Stimulated activated naive B cell treated with anti-CD40 and anti-IgM and Interleukin-4, amounts not matched to agents 10 μg/mL and 1 μg/mL and 100 μg/mL, for 72 hours (primary cell): ENCODE results near the gene SPRYD7.
"Not testable (repeated sequence)": the region's sequence is repeated elsewhere in the genome, so short reads cannot be mapped to it uniquely, and the experiment has no call there.

Experiments used
- ATAC-seq, 2 donors: fragments of 150-1000 bp; cut with Tn5 transposase; replicated peaks; 2 replicates each; pipeline ENCODE4 v1.10.0; 2021; ENCODE audit warnings: moderate library complexity in 1 of 2
- DNase-seq: peaks from one replicate; pipeline ENCODE4 v3.0.0; 2021
- H3K27ac Mint-ChIP-seq: one replicate; pipeline ENCODE4 v1.8.0; 2022; ENCODE audit warnings: mild to moderate bottlenecking, mixed read lengths
- H3K27me3 Mint-ChIP-seq, 2 donors: one replicate each; pipeline ENCODE4 v1.8.0; 2022; ENCODE audit warnings: mixed read lengths in 2 of 2
- H3K36me3 Mint-ChIP-seq, 2 donors: one replicate each; pipeline ENCODE4 v1.8.0; 2022; ENCODE audit warnings: mixed read lengths in 2 of 2, mild to moderate bottlenecking in 1 of 2
- H3K4me1 Mint-ChIP-seq, 2 donors: one replicate each; pipeline ENCODE4 v1.8.0; 2022; ENCODE audit warnings: mixed read lengths in 2 of 2, mild to moderate bottlenecking in 1 of 2
- H3K4me3 Mint-ChIP-seq, 2 donors: one replicate each; pipeline ENCODE4 v1.8.0; 2022; ENCODE audit warnings: mild to moderate bottlenecking in 2 of 2, mixed read lengths in 2 of 2, moderate library complexity in 1 of 2
- H3K9me3 Mint-ChIP-seq, 2 donors: one replicate each; pipeline ENCODE4 v1.8.0; 2022; ENCODE audit warnings: mixed read lengths in 2 of 2, mild to moderate bottlenecking in 1 of 2

Gene SPRYD7

DNA sequence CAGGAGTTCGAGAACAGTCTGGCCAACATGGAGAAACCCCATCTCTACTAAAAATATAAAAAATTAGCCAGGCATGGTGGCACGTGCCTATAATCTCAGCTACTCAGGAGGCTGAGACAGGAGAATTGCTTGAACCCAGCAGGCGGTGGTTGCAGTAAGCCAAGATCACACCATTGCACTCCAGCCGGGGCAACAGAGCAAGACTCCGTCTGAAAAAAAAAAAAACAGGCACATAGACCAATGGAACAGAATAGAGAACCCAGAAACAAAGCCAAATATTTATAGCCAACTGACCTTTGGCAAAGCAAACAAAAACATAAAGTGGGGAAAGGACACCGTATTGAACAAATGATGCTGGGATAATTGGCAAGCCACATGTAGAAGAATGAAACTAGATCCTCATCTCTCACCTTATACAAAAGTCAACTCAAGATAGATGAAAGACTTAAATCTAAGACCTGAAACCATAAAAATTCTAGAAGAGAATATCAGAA is 12.7 kb upstream of the SPRYD7 start:
- not testable (repeated sequence) for H3K9me3 Mint-ChIP-seq

DNA sequence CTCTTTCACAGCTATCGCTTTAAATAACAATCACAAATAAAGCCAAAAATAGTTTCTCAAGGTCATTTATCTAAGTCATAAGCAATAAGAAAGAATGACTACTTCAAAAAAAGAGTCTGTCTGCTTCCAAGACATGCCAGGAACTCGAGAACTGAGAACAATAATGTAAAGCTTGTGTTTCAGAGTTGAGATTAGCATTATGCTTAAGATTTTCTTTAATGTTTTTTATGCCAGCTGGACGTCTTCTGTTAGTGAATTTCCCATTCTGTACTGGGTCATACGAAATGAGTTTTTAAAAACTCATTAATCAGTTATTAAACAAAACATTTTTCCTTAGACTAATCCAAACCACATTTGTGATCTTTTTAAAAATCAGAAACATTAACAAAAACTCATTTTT is 3.2 kb upstream of the SPRYD7 start:
- Mint-ChIP-seq H3K36me3 (peaks cover 0 to 3% of the 10 kb centered on the region in 2 donors), H3K27me3 (no peaks in the 10 kb centered on the region), H3K9me3 (no peaks in the 10 kb centered on the region), H3K4me3 (no peak overlapping the region), H3K27ac (no peak overlapping the region), H3K4me1 (peaks cover 11 to 18% of the 10 kb centered on the region in 2 donors)
- DNase-seq (no peak), ATAC-seq (no peak)

More for the DNA sequence above, 12.7 kb upstream of the SPRYD7 start:
- DNase-seq, H3K4me1 Mint-ChIP-seq, ATAC-seq, H3K27ac Mint-ChIP-seq, H3K36me3 Mint-ChIP-seq, H3K4me3 Mint-ChIP-seq, H3K27me3 Mint-ChIP-seq: not testable (repeated sequence)

DNA sequence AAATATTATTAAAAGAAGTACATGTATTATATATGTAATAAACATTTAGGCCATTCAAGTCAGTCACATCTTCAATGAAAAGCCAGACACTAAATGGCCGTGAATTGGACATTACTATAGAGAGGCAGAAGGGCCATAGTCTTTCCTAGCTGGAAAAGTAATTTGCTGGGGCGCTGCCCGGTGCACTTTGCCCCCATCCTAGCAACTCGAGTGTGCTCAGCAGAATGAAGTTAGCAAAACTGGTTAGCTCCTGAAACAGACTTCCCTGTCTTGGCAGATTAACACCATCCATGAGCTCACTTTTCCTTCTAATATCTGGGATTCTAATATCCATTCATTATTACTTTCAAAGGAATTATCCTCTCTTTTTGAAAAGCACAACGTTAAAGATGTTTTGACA is 2.8 kb upstream of the SPRYD7 start:
- ATAC-seq (no peak), DNase-seq (no peak)
- Mint-ChIP-seq H3K27me3 (no peaks in the 10 kb centered on the region), H3K27ac (no peak overlapping the region), H3K36me3 (peaks cover 0 to 3% of the 10 kb centered on the region in 2 donors), H3K4me1 (peaks cover 11 to 18% of the 10 kb centered on the region in 2 donors), H3K9me3 (no peaks in the 10 kb centered on the region), H3K4me3 (no peak overlapping the region)

DNA sequence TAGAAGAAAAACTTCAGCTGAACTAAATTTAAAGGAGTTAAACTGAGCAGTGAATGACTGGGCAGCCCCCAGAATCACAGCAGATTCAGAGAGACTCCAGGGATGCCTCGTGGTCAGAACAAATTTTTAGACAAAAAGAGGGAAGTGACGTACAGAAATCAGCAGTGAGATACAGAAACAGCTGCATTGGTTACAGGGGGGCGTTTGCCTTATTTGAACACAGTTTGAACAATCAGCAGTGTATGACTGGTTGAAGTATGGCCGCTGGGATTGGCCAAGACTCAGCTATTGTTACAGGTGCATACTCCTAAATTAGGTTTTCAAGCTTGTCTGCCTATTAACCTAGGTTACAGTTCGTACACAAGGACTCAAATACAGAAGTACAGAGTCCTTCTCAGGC is 2.2 kb upstream of the SPRYD7 start:
- Mint-ChIP-seq H3K9me3 (no peaks in the 10 kb centered on the region), H3K4me1 (peaks cover 11 to 18% of the 10 kb centered on the region in 2 donors), H3K27ac (peak overlapping the region; percentile 20), H3K36me3 (peaks cover 0 to 3% of the 10 kb centered on the region in 2 donors), H3K27me3 (no peaks in the 10 kb centered on the region), H3K4me3 (no peak overlapping the region)
- ATAC-seq (no peak), DNase-seq (peak; percentile 21)

DNA sequence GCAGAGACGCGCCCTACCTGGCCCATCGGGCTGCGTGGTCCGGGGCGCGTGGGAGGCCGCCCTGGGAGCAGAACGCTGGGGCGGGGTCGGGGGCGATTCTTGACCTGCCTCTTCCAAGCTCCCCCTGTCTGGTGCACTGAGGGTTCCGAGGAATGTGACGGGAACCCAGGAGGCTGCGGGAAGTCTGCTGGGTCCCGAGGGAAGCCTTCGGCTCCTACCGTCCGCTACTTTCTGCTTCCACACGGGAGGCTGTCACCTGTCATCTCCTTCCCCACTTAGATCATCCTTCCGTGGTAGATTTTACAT is 781 bp upstream of the SPRYD7 start:
- Mint-ChIP-seq H3K36me3 (peaks cover 0 to 7% of the 10 kb centered on the region in 2 donors), H3K27me3 (no peaks in the 10 kb centered on the region)
- no peak for ATAC-seq

DNA sequence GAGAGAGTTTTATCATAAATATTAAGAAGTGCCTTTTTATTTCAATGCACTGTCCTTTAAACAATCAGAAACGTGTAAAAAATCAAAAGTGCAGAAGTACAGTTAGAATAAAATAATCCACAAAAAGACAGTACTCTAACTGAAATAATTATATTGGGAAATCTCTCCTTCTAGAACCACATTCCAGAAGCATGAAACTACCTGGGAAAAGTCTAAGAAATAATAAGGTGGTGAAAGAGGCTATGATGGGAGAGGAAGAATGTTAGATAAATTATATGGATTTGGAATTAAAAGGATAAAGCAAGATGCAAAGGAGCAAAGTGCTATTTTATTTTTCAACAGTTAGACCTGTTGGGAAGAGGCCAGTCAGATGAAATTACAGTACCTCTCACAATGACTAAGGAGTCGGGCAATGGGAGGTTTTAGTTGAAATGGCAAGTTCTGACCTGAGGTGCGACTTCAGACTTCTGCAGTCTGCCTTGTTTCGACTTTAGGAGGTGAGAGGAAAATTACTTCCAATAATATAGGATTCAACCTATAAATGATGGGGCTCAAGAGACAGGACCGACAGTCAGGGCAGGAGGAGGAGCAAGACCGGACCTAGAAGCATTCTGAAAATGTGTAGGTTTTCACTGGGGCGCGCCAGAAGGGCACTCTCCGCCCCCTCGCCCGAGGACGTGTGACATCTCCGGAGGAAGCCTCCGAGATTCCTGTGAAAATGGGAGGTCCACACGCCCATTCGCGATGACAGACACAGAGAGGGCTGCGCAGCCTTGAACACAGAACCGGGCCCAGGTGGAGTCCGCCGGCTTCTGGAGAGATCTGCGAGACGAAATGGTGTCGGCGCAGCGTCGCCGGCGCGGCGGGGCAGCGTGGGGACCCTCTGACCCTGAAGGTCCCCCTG is 717 bp downstream of the SPRYD7 start:
- Mint-ChIP-seq H3K4me1 (peaks cover 13 to 18% of the 10 kb centered on the region in 2 donors), H3K36me3 (peaks cover 0 to 14% of the 10 kb centered on the region in 2 donors), H3K27ac (peak overlapping the region; percentile 94), H3K27me3 (no peaks in the 10 kb centered on the region), H3K4me3 (peak overlapping the region; percentile 90 to 91), H3K9me3 (no peaks in the 10 kb centered on the region)
- DNase-seq = peak; percentile 44
- ATAC-seq = peak; percentile 36 to 38

More for the DNA sequence above, 781 bp upstream of the SPRYD7 start:
- H3K4me3 Mint-ChIP-seq = peak overlapping the region; percentile 90 to 91
- H3K9me3 Mint-ChIP-seq = no peaks in the 10 kb centered on the region
- peak overlapping the region; percentile 94 for H3K27ac Mint-ChIP-seq
- peaks cover 13 to 18% of the 10 kb centered on the region in 2 donors for H3K4me1 Mint-ChIP-seq
- no peak for DNase-seq

DNA sequence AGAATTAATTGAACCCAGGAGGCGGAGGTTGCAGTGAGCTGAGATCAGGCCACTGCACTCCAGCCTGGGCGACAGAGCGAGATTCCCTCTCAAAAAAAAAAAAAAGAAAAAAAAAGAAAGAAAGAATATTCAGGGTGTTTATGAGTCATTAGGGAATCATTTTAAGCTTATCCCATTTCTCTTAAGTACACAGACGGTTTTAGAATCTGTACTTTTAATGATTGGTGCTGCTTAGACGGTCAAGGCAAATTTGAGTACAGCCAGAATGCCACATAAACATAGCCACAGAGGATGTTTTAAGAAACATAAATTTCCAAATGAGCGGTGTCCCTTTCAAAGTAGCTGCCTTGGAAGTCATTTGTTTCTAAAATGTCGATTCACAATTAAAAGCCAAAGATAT is 2.6 kb downstream of the SPRYD7 start:
- H3K36me3 Mint-ChIP-seq = peaks cover 2 to 15% of the 10 kb centered on the region in 2 donors
- no peak overlapping the region for H3K4me3 Mint-ChIP-seq
- peaks cover 13 to 18% of the 10 kb centered on the region in 2 donors for H3K4me1 Mint-ChIP-seq
- ATAC-seq (no peak), DNase-seq (no peak)
- no peaks in the 10 kb centered on the region for H3K27me3 Mint-ChIP-seq
- H3K27ac Mint-ChIP-seq = no peak overlapping the region
- no peaks in the 10 kb centered on the region for H3K9me3 Mint-ChIP-seq

DNA sequence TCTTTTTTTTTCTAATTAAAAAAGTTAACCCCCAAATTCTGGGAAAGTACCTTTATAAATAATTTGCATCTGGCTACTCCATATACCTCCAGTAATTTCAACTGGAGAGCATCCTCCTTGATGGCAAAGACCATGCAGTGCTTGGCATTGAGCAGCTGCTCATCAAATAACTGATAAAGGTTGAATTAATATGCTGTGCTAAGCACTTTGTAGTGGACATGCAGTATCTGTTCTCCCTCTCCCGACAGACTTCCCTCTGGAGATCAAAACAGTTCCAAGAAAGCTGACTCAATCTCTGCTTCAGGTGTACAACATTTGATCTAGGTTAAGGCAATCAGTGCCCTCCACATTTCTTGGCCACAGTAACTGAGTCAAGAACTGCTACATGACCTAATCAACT is 3.3 kb downstream of the SPRYD7 start:
- H3K36me3 Mint-ChIP-seq = peaks cover 2 to 16% of the 10 kb centered on the region in 2 donors
- DNase-seq (no peak), ATAC-seq (no peak)
- no peaks in the 10 kb centered on the region for H3K9me3 Mint-ChIP-seq
- H3K4me3 Mint-ChIP-seq = no peak overlapping the region
- H3K4me1 Mint-ChIP-seq = peaks cover 10 to 13% of the 10 kb centered on the region in 2 donors
- no peak overlapping the region for H3K27ac Mint-ChIP-seq
- no peaks in the 10 kb centered on the region for H3K27me3 Mint-ChIP-seq

DNA sequence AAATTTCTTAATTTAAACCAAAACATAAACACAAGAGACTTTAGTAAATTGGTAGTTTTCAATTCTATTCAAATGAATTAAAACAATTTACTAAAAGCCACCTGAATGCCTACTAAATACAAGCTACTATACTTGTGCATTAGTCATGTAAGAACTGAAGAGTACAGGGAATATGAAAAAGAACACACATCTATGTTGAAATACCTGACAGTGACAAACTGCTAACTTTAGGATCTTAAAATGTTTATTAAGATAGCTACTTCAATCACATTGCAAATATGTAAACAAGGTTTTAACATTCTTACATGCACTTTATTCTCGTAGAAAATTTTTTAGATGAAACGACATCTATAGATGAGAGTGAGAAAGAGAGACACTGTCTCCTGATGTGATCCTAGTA is 4.1 kb downstream of the SPRYD7 start:
- no peak for DNase-seq

DNA sequence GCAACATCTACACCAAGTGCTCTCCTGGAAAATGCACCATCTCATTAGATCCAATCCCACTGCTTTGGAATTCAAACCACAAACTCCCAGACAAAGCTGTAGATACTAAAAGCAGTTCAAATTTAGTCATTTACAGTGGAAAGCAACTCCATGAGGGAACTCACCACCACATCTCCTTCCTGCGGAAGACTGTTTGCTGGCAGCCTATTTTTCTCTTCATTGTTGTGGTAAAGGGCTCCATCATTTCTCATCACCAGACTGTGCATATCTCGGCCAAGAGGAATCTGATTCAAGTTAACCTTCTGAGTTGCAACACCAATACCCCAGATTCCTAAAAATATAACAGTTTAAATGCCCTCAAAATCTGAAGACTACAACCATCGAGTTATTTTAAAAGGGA is 8.4 kb downstream of the SPRYD7 start:
- peaks cover 15 to 32% of the 10 kb centered on the region in 2 donors for H3K36me3 Mint-ChIP-seq
- ATAC-seq (no peak), DNase-seq (no peak)
- no peak overlapping the region for H3K4me3 Mint-ChIP-seq
- no peaks in the 10 kb centered on the region for H3K27me3 Mint-ChIP-seq
- H3K9me3 Mint-ChIP-seq = no peaks in the 10 kb centered on the region
- H3K4me1 Mint-ChIP-seq = peaks cover 0 to 8% of the 10 kb centered on the region in 2 donors
- no peak overlapping the region for H3K27ac Mint-ChIP-seq

More for the DNA sequence above, 4.1 kb downstream of the SPRYD7 start:
- H3K27ac Mint-ChIP-seq = no peak overlapping the region
- H3K27me3 Mint-ChIP-seq = no peaks in the 10 kb centered on the region
- H3K4me3 Mint-ChIP-seq = no peak overlapping the region
- H3K36me3 Mint-ChIP-seq = peaks cover 7 to 23% of the 10 kb centered on the region in 2 donors
- H3K4me1 Mint-ChIP-seq = peaks cover 8 to 10% of the 10 kb centered on the region in 2 donors
- ATAC-seq = no peak
- no peaks in the 10 kb centered on the region for H3K9me3 Mint-ChIP-seq

DNA sequence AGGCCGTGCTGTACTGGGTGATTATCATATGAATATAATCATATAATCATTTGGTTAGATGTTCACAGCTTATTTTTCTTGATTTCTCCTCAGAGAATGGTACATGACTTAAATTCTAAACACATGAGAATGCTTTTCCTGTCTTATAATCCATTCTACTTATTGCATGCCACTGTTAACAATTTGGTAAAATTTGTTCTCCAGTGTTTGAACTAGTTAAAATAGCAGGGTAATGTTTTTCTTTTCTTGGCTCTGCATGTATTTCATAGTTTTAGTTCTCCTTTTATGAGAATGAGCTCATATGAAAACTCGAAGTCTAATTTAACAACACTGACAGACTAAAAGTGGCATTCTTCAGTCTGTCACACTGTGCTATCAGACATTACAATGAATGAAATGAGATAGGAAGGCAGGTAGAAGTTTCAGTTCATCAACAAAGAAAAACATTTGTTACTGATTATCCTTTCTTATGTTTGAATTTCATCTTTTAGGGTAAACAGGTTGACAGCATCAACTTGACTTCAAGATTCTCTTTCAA is 10.2 kb downstream of the SPRYD7 start:
- ATAC-seq (no peak), DNase-seq (no peak)
- Mint-ChIP-seq H3K4me1 (peaks cover 0 to 8% of the 10 kb centered on the region in 2 donors), H3K27ac (no peak overlapping the region), H3K36me3 (peaks cover 24 to 46% of the 10 kb centered on the region in 2 donors), H3K9me3 (peaks cover 2 to 6% of the 10 kb centered on the region in 2 donors), H3K4me3 (no peak overlapping the region), H3K27me3 (no peaks in the 10 kb centered on the region)

DNA sequence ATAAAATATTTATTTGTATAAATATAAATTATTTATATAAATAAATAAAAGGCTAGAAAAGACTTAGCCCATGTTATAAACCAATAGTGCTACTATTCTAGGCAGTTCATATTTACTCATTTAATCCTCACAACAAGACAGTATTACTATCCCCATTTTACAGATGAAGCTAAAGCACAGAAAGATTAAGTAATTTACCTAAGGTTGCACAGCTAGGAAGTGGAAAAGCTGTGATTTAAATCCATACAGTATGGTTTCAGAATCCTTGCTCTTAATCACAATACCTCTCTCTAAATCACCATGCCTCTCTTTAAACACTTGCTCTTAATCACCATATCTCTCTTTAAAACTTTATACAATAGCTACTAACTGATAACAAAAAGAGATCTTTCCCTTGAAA is 13.8 kb downstream of the SPRYD7 start:
- peaks cover 23 to 41% of the 10 kb centered on the region in 2 donors for H3K36me3 Mint-ChIP-seq
- DNase-seq (no peak), ATAC-seq (no peak)
- no peaks in the 10 kb centered on the region for H3K27me3 Mint-ChIP-seq
- H3K4me1 Mint-ChIP-seq = peaks cover 0 to 8% of the 10 kb centered on the region in 2 donors
- H3K9me3 Mint-ChIP-seq = peaks cover 2 to 6% of the 10 kb centered on the region in 2 donors
- no peak overlapping the region for H3K4me3 Mint-ChIP-seq
- H3K27ac Mint-ChIP-seq = no peak overlapping the region

DNA sequence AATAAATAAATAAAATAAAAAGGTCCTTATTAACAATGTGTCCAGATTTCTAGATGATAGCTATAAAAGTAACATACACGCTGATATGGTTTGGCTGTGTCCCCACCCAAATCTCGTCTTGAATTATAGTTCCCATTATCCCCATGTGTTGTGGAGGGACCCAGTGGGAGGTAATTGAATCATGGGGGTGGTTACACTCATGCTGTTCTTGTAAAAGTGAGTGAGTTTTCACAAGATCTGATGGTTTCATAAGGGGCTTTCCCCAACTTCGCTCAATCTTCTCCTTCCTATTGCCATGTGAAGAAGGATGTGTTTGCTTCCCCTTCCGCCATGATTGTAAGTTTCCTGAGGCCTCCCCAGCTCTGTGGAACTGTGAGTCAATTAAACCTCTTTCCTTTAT is 15.2 kb downstream of the SPRYD7 start:
- not testable (repeated sequence) for H3K4me1 Mint-ChIP-seq, H3K27ac Mint-ChIP-seq, H3K4me3 Mint-ChIP-seq, DNase-seq, H3K9me3 Mint-ChIP-seq, ATAC-seq, H3K27me3 Mint-ChIP-seq
- H3K36me3 Mint-ChIP-seq = peaks cover 30 to 41% of the 10 kb centered on the region in 2 donors

DNA sequence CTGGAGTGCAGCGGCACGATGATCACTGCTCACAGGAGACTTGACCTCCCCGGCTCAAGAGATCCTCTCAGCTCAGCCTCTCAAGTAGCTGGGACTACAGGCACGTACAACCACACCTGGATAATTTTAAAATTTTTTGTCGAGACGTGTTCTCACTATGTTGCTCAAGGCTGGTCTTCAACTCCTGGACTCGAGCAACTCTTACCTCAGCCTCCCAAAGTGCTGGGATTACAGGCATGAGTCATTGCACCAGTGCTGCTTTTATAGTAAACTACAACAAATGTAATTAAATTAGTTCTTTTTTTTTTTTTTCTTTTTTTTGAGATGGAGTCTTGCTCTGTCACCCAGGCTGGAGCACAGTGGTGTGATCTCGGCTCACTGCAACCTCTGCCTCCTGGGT is 18.0 kb downstream of the SPRYD7 start:
- DNase-seq, H3K27me3 Mint-ChIP-seq, H3K4me1 Mint-ChIP-seq, H3K4me3 Mint-ChIP-seq, ATAC-seq, H3K9me3 Mint-ChIP-seq, H3K27ac Mint-ChIP-seq: not testable (repeated sequence)
- H3K36me3 Mint-ChIP-seq = peaks cover 31 to 40% of the 10 kb centered on the region in 2 donors

DNA sequence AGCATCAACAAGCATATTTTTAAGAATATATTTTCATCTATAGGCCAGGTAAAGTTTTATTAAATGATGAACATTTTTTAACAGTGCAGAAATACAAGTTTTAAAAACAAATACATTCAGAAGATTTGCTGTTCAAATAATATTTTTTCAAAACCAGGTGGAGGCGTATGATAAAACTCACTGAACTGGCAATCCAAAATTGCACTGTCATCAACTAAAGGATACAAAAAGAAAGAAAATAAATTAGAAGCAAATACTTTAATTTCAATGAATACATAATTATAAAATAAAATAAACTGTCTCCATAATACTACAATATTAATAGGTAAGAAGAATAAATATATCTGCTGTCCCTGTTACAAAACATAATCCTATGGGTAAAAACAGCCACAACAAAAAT is 21.2 kb downstream of the SPRYD7 start:
- Mint-ChIP-seq H3K9me3 (peaks cover 0 to 4% of the 10 kb centered on the region in 2 donors), H3K4me1 (no peaks in the 10 kb centered on the region), H3K4me3 (no peak overlapping the region), H3K27ac (no peak overlapping the region), H3K36me3 (peaks cover 25 to 33% of the 10 kb centered on the region in 2 donors), H3K27me3 (no peaks in the 10 kb centered on the region)
- ATAC-seq (no peak), DNase-seq (no peak)
